PC-9 (cell line): ENCODE data around the gene CFAP99. TPM values are rescaled to one million over a fixed set of nuclear protein-coding genes. Genes with fewer than 3 reads are reported as not detected.
"Not testable (repeated sequence)": the region's sequence is repeated elsewhere in the genome, so short reads cannot be mapped to it uniquely, and the experiment has no call there.

Experiments
- BruUV-seq: library from RNA; stranded (reverse); fragments of 400-500 nt; replicated peaks from 2 replicates; lab custom pipeline; 2021; lab: Mats Ljungman, UMichigan
- CTCF ChIA-PET: fragments of 300-600 bp; sonication (Branson Sonifier 250); formaldehyde crosslinking; loops from one replicate; lab custom pipeline; 2022; ENCODE audit warnings: antibody characterized with exemption; lab: Charles Lee
- POLR2A ChIA-PET: fragments of 300-600 bp; sonication (Branson Sonifier 250); formaldehyde crosslinking; loops from one replicate; lab custom pipeline; 2022; ENCODE audit warnings: antibody characterized with exemption; ENCODE audit not compliant: unreplicated experiment; lab: Charles Lee
- DNase-seq, 2 experiments: peaks; one replicate each; pipeline versions ENCODE4 v3.0.0 to v3.0.0-alpha.2; 2015 to 2022; ENCODE audit warnings: mixed read lengths in 1 of 2
- H2AFZ ChIP-seq: fragments of 200-600 bp; sonication (generic); 2 replicates; pipeline ENCODE4 v1.8.1; 2017; ENCODE audit warnings: antibody characterized with exemption
- H3F3A ChIP-seq: fragments of 200-600 bp; sonication (generic); 2 replicates; pipeline ENCODE4 v1.8.1; 2017; ENCODE audit warnings: antibody characterized with exemption, mild to moderate bottlenecking, low read depth; ENCODE audit not compliant: insufficient read depth
- H3K27ac ChIP-seq: fragments of 200-600 bp; sonication (generic); 2 replicates; pipeline ENCODE4 v1.6.1; 2016; ENCODE audit warnings: mixed run types
- H3K27me3 ChIP-seq: fragments of 200-600 bp; sonication (generic); 2 replicates; pipeline ENCODE4 v1.6.1; 2016; ENCODE audit warnings: low read depth, mixed run types; ENCODE audit not compliant: insufficient read depth
- H3K36me3 ChIP-seq: fragments of 200-600 bp; sonication (generic); 2 replicates; pipeline ENCODE4 v1.6.1; 2016; ENCODE audit warnings: low read depth, mixed run types
- H3K4me1 ChIP-seq: fragments of 200-600 bp; sonication (generic); replicated peaks from 2 replicates; pipeline ENCODE4 v1.6.1; 2016; ENCODE audit warnings: mixed run types; ENCODE audit not compliant: insufficient read depth
- H3K4me2 ChIP-seq: fragments of 200-600 bp; sonication (generic); 2 replicates; pipeline ENCODE4 v1.6.1; 2017; ENCODE audit warnings: mixed run types
- H3K4me3 ChIP-seq: fragments of 200-600 bp; sonication (generic); 2 replicates; pipeline ENCODE4 v1.6.1; 2016; ENCODE audit warnings: mixed run types
- H3K79me2 ChIP-seq: fragments of 200-600 bp; sonication (generic); 2 replicates; pipeline ENCODE4 v1.6.1; 2017; ENCODE audit warnings: low read depth, mixed run types
- H3K9me2 ChIP-seq: fragments of 200-600 bp; sonication (generic); 2 replicates; pipeline ENCODE4 v1.8.1; 2017; ENCODE audit warnings: mild to moderate bottlenecking; ENCODE audit not compliant: insufficient read depth
- H3K9me3 ChIP-seq: fragments of 200-600 bp; sonication (generic); 2 replicates; pipeline ENCODE4 v1.8.1; 2016; ENCODE audit warnings: low read depth; ENCODE audit not compliant: insufficient read depth
- H4K20me1 ChIP-seq: fragments of 200-600 bp; sonication (generic); 2 replicates; pipeline ENCODE4 v1.8.1; 2017; ENCODE audit not compliant: insufficient read depth
- EZH2 ChIP-seq: fragments of 200-600 bp; sonication (generic); IDR thresholded peaks from 2 replicates; pipeline ENCODE4 v1.8.0; 2017; ENCODE audit warnings: antibody characterized with exemption, low read depth
- intact Hi-C: fragments of 100-400 bp; cut with micrococcal nuclease; formaldehyde crosslinking; loops from one replicate; pipeline ENCODE4 v1.10.0; 2022; ENCODE audit not compliant: unreplicated experiment
- total RNA-seq: library from RNA; stranded (reverse); gene quantifications from 2 replicates; pipeline ENCODE4 v1.2.3, GENCODE V29; 2021
- TF ChIP-seq, protein P1 (sequence below): fragments of 200-600 bp; sonication (generic); conservative IDR thresholded peaks from 2 replicates; pipeline ENCODE4 v1.6.1; 2017; ENCODE audit warnings: mixed run types, antibody characterized with exemption, mild to moderate bottlenecking, moderate library complexity

Gene CFAP99
- total RNA-seq, 1 experiment from 2014 or later: 0.85 TPM

GRCh38 chr4:2428496-2429213 lies 9.9 kb downstream of the CFAP99 start:
- POLR2A ChIA-PET: no interaction called here
- no peaks in the 10 kb centered on the region for H3K9me2 ChIP-seq
- BruUV-seq: no TSS peak

DNA sequence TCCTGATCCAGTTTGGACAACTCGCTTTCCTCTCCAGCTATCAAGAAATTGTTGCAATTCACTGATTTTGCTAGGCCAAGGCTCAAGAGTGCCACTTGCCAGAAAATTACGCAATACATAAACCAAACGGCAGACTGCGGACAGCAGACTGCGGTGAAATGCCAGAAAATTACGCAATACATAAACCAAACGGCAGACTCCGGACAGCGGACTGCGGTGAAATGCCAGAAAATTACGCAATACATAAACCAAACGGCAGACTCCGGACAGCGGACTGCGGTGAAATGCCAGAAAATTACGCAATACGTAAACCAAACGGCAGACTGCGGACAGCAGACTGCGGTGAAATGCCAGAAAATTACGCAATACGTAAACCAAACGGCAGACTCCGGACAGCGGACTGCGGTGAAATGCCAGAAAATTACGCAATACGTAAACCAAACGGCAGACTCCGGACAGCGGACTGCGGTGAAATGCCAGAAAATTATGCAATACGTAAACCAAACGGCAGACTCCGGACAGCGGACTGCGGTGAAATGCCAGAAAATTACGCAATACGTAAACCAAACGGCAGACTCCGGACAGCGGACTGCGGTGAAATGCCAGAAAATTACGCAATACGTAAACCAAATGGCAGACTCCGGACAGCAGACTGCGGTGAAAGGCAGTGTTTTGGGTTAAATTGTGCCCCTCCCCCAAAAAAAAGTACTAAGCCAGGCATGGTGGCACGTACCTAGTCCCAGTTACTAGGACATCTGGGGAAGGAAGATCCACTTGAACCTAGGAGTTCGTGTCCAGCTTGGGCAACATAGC lies 11.4 kb downstream of the CFAP99 start:
- H3K36me3 ChIP-seq, H2AFZ ChIP-seq, H3K9me3 ChIP-seq, BruUV-seq, H3K27ac ChIP-seq, intact Hi-C loops, H3K4me3 ChIP-seq, H3K9me2 ChIP-seq, H3K4me2 ChIP-seq, H3K4me1 ChIP-seq, H3K79me2 ChIP-seq: not testable (repeated sequence)
- CTCF ChIA-PET: interaction anchor here (0.6 kb wide), 1 partner anchor 158 kb away, joined by 7 read pairs; no protein-coding TSS in a partner anchor
- peak in 1 of 2 experiments; percentile 35 for DNase-seq
- H3F3A ChIP-seq: peaks cover 27% of the 10 kb centered on the region
- H3K27me3 ChIP-seq: peaks cover 31% of the 10 kb centered on the region
- POLR2A ChIA-PET: interaction anchor here (0.6 kb wide), 1 partner anchor 14 kb away, joined by 3 read pairs; no protein-coding TSS in a partner anchor
- peaks cover 23% of the 10 kb centered on the region for H4K20me1 ChIP-seq

More at GRCh38 chr4:2428496-2429213, 9.9 kb downstream of the CFAP99 start:
- peaks cover 16% of the 10 kb centered on the region; the same call in 1 of the 2 replicates for H3K27me3 ChIP-seq
- CTCF ChIA-PET: no interaction called here
- no peak overlapping the region for H3K4me3 ChIP-seq
- H3F3A ChIP-seq: peaks cover 27% of the 10 kb centered on the region
- TF ChIP-seq EZH2: no peak
- TF ChIP-seq, protein P1, sequence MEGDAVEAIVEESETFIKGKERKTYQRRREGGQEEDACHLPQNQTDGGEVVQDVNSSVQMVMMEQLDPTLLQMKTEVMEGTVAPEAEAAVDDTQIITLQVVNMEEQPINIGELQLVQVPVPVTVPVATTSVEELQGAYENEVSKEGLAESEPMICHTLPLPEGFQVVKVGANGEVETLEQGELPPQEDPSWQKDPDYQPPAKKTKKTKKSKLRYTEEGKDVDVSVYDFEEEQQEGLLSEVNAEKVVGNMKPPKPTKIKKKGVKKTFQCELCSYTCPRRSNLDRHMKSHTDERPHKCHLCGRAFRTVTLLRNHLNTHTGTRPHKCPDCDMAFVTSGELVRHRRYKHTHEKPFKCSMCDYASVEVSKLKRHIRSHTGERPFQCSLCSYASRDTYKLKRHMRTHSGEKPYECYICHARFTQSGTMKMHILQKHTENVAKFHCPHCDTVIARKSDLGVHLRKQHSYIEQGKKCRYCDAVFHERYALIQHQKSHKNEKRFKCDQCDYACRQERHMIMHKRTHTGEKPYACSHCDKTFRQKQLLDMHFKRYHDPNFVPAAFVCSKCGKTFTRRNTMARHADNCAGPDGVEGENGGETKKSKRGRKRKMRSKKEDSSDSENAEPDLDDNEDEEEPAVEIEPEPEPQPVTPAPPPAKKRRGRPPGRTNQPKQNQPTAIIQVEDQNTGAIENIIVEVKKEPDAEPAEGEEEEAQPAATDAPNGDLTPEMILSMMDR: no peak
- no peaks in the 10 kb centered on the region for H3K9me3 ChIP-seq
- DNase-seq: no peak
- H3K36me3 ChIP-seq: no peaks in the 10 kb centered on the region
- intact Hi-C loops: no loop called here
- H3K27ac ChIP-seq: no peak overlapping the region
- H3K4me2 ChIP-seq: no peak overlapping the region
- H4K20me1 ChIP-seq: peaks cover 23% of the 10 kb centered on the region
- H3K4me1 ChIP-seq: no peaks in the 10 kb centered on the region
- no peaks in the 10 kb centered on the region for H3K79me2 ChIP-seq
- no peak overlapping the region for H2AFZ ChIP-seq

- no peaks in the 10 kb centered on the region for H3K9me3 ChIP-seq
- H3K4me2 ChIP-seq: no peak overlapping the region
- peaks cover 39% of the 10 kb centered on the region for H3K27me3 ChIP-seq
- no peak for DNase-seq
- H3F3A ChIP-seq: peaks cover 27% of the 10 kb centered on the region
- H3K79me2 ChIP-seq: no peaks in the 10 kb centered on the region
- H2AFZ ChIP-seq: no peak overlapping the region
- H3K4me3 ChIP-seq: no peak overlapping the region
- no peaks in the 10 kb centered on the region for H3K36me3 ChIP-seq
- no peak overlapping the region for H3K27ac ChIP-seq
- H3K4me1 ChIP-seq: no peaks in the 10 kb centered on the region
- no TSS peak for BruUV-seq
- CTCF ChIA-PET: no interaction called here
- POLR2A ChIA-PET: no interaction called here
- intact Hi-C loops: no loop called here
- no peaks in the 10 kb centered on the region for H3K9me2 ChIP-seq
- TF ChIP-seq, protein P1: no peak
- no peak for TF ChIP-seq EZH2
- H4K20me1 ChIP-seq: peaks cover 29% of the 10 kb centered on the region
Measured at GRCh38 chr4:2432004-2432403, 13.2 kb downstream of the CFAP99 start.
